GM21390 (cell line): ENCODE results near the gene CNOT3.
A peak's percentile ranks its signal among the peaks of the same experiment; 100 is the strongest.
"Not testable (repeated sequence)": the region's sequence is repeated elsewhere in the genome, so short reads cannot be mapped to it uniquely, and the experiment has no call there.

Source experiments
- ATAC-seq: cut with Tn5 transposase; IDR thresholded peaks from one replicate; pipeline ENCODE4 v1.9.1; 2021; ENCODE audit not compliant: unreplicated experiment

The CNOT3 gene

GRCh38 chr19:54165222-54165621 lies 27.7 kb downstream of the CNOT3 start:
- no peak for ATAC-seq

GRCh38 chr19:54168174-54168917 lies 30.8 kb downstream of the CNOT3 start:
- no peak for ATAC-seq

GRCh38 chr19:54169149-54169740 lies 31.7 kb downstream of the CNOT3 start:
- no peak for ATAC-seq

- not testable (repeated sequence) for ATAC-seq
Measured at GRCh38 chr19:54171736-54172431, 34.3 kb downstream of the CNOT3 start.

GRCh38 chr19:54172471-54173358 lies 35.2 kb downstream of the CNOT3 start, which contains the start of gene TMC4:
Gene TMC4, minus strand, starts transcription at chr19:54173160. Its CDS starts 43 bp downstream, at chr19:54173117.
- no peak for ATAC-seq

- no peak for ATAC-seq
Measured at GRCh38 chr19:54173359-54173699, 35.8 kb downstream of the CNOT3 start.

GRCh38 chr19:54173951-54174834 lies 36.6 kb downstream of the CNOT3 start:
- ATAC-seq = no peak

- ATAC-seq = no peak
Measured at GRCh38 chr19:54178581-54179261, 41.2 kb downstream of the CNOT3 start.

- no peak for ATAC-seq
Measured at GRCh38 chr19:54179262-54179852, 41.8 kb downstream of the CNOT3 start.

GRCh38 chr19:54179921-54180461 lies 42.4 kb downstream of the CNOT3 start:
- ATAC-seq = no peak

GRCh38 chr19:54180691-54181091 lies 43.1 kb downstream of the CNOT3 start:
- ATAC-seq = no peak

- ATAC-seq = not testable (repeated sequence)
Measured at GRCh38 chr19:54181894-54182293, 44.3 kb downstream of the CNOT3 start.

- no peak for ATAC-seq
Measured at GRCh38 chr19:54183431-54183830, 45.9 kb downstream of the CNOT3 start.

- no peak for ATAC-seq
Measured at GRCh38 chr19:54186351-54186750, 48.8 kb downstream of the CNOT3 start.

GRCh38 chr19:54186934-54187381 lies 49.4 kb downstream of the CNOT3 start:
- no peak for ATAC-seq

- ATAC-seq = no peak
Measured at GRCh38 chr19:54188215-54188871, 50.8 kb downstream of the CNOT3 start.

- peak; percentile 18 for ATAC-seq
Measured at GRCh38 chr19:54189145-54189734, 51.7 kb downstream of the CNOT3 start, which contains the start of gene MBOAT7. Gene MBOAT7, minus strand, starts transcription at chr19:54189580. Its CDS starts 1,072 bp downstream, at chr19:54188508.
